Measurements from ENCODE around the gene OR52K2. TPM values are rescaled to one million over a fixed set of nuclear protein-coding genes. Genes with fewer than 3 reads are reported as not detected.

OR52K2 gene
- polyA plus RNA-seq, 1 donor from 2014 or later = not detected

DNA sequence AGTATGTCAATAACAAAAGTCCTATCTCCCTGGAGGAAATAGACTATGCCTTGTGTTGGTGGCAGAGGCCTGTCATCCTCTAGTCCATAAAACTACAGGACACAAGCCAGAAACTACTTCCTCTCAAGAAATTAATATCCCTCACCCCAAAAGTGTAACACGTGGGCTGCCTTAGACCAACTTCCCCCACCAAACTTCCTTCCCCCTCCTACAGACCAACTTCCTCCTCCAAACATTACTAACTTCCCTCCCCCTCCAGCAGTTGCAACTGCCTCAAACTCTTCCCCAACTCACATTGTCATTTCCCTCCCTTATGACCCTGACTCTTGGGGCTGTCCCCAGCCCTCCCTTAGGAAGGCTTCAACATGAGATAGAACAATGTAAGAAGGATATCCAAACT lies 6.3 kb downstream of the OR52K2 start:
- TF ChIP-seq TAF1 (IDR thresholded peaks at IDR 0.05; ENCODE audit: low read depth) (no peak), SMC3 (conservative IDR thresholded peaks at IDR 0.05; ENCODE audit: poor library complexity) (no peak), EZH2 (IDR thresholded peaks at IDR 0.05; ENCODE audit: borderline replicate concordance, insufficient read depth, low read length, poor library complexity, severe bottlenecking) (no peak), RAD21 (conservative IDR thresholded peaks at IDR 0.05) (no peak), MXI1 (conservative IDR thresholded peaks at IDR 0.05; ENCODE audit: poor library complexity, severe bottlenecking) (no peak), POLR2AphosphoS5 (IDR thresholded peaks at IDR 0.05) (no peak), EP300 (conservative IDR thresholded peaks at IDR 0.05; ENCODE audit: poor library complexity, severe bottlenecking) (no peak)
- TF ChIP-seq, protein P1, sequence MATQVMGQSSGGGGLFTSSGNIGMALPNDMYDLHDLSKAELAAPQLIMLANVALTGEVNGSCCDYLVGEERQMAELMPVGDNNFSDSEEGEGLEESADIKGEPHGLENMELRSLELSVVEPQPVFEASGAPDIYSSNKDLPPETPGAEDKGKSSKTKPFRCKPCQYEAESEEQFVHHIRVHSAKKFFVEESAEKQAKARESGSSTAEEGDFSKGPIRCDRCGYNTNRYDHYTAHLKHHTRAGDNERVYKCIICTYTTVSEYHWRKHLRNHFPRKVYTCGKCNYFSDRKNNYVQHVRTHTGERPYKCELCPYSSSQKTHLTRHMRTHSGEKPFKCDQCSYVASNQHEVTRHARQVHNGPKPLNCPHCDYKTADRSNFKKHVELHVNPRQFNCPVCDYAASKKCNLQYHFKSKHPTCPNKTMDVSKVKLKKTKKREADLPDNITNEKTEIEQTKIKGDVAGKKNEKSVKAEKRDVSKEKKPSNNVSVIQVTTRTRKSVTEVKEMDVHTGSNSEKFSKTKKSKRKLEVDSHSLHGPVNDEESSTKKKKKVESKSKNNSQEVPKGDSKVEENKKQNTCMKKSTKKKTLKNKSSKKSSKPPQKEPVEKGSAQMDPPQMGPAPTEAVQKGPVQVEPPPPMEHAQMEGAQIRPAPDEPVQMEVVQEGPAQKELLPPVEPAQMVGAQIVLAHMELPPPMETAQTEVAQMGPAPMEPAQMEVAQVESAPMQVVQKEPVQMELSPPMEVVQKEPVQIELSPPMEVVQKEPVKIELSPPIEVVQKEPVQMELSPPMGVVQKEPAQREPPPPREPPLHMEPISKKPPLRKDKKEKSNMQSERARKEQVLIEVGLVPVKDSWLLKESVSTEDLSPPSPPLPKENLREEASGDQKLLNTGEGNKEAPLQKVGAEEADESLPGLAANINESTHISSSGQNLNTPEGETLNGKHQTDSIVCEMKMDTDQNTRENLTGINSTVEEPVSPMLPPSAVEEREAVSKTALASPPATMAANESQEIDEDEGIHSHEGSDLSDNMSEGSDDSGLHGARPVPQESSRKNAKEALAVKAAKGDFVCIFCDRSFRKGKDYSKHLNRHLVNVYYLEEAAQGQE (IDR thresholded peaks at IDR 0.05; ENCODE audit: borderline replicate concordance) = no peak
- TF ChIP-seq, protein P2, sequence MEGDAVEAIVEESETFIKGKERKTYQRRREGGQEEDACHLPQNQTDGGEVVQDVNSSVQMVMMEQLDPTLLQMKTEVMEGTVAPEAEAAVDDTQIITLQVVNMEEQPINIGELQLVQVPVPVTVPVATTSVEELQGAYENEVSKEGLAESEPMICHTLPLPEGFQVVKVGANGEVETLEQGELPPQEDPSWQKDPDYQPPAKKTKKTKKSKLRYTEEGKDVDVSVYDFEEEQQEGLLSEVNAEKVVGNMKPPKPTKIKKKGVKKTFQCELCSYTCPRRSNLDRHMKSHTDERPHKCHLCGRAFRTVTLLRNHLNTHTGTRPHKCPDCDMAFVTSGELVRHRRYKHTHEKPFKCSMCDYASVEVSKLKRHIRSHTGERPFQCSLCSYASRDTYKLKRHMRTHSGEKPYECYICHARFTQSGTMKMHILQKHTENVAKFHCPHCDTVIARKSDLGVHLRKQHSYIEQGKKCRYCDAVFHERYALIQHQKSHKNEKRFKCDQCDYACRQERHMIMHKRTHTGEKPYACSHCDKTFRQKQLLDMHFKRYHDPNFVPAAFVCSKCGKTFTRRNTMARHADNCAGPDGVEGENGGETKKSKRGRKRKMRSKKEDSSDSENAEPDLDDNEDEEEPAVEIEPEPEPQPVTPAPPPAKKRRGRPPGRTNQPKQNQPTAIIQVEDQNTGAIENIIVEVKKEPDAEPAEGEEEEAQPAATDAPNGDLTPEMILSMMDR (IDR thresholded peaks at IDR 0.05; ENCODE audit: poor library complexity, severe bottlenecking) = no peak

DNA sequence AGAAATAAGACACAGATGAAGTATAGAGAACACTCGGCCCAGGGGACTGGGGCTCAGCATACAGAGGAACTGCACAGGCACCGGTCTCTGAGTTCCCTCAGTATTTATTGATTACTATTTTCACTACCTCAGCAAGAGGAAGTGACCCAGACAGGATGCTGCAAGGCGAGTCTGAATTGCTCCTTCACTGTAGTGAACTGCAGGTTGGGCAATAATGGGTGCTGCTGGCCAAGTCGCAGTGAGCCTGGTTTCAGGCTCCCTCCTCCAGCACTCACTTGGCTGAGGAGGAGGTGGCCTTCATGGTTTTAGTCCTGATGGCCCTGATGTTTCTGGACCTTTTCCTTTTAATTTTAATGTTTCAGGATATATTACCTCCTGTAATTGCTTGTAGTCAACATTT lies 10.4 kb downstream of the OR52K2 start:
- H3F3A ChIP-seq (ENCODE audit: insufficient read depth, low read length, poor library complexity, severe bottlenecking) = no peaks in the 10 kb centered on the region
- no peak overlapping the region for H3K4me2 ChIP-seq (ENCODE audit: low read length)
- no peak overlapping the region for H3K27ac ChIP-seq (ENCODE audit: low read length)
- H3K4me3 ChIP-seq (ENCODE audit: low read length) = no peak overlapping the region
- no peaks in the 10 kb centered on the region for H3K36me3 ChIP-seq (ENCODE audit: insufficient read depth, low read length)
- H2AFZ ChIP-seq (ENCODE audit: low read depth, low read length) = no peak overlapping the region
- no peaks in the 10 kb centered on the region for H3K79me2 ChIP-seq (replicated peaks; ENCODE audit: insufficient read depth, low read length)
- no peaks in the 10 kb centered on the region for H3K9me2 ChIP-seq (ENCODE audit: insufficient read depth, low read length)
- no peak for TF ChIP-seq POLR2AphosphoS5 (IDR thresholded peaks at IDR 0.05)
- TF ChIP-seq, protein P1 (IDR thresholded peaks at IDR 0.05; ENCODE audit: borderline replicate concordance) = no peak
- TF ChIP-seq EP300 (conservative IDR thresholded peaks at IDR 0.05; ENCODE audit: poor library complexity, severe bottlenecking) = no peak
- TF ChIP-seq, protein P2 (IDR thresholded peaks at IDR 0.05; ENCODE audit: poor library complexity, severe bottlenecking) = no peak
- TF ChIP-seq MXI1 (conservative IDR thresholded peaks at IDR 0.05; ENCODE audit: poor library complexity, severe bottlenecking) = no peak
- TF ChIP-seq TAF1 (IDR thresholded peaks at IDR 0.05; ENCODE audit: low read depth) = no peak
- no peak for TF ChIP-seq SMC3 (conservative IDR thresholded peaks at IDR 0.05; ENCODE audit: poor library complexity)
- no peak for TF ChIP-seq RAD21 (conservative IDR thresholded peaks at IDR 0.05)
- TF ChIP-seq EZH2 (IDR thresholded peaks at IDR 0.05; ENCODE audit: borderline replicate concordance, insufficient read depth, low read length, poor library complexity, severe bottlenecking) = no peak
- no peaks in the 10 kb centered on the region for H3K27me3 ChIP-seq (ENCODE audit: insufficient read depth, low read depth, low read length)
- no peak overlapping the region for H3K9ac ChIP-seq (ENCODE audit: low read length)
- H4K20me1 ChIP-seq (ENCODE audit: insufficient read depth) = no peaks in the 10 kb centered on the region
- no peaks in the 10 kb centered on the region for H3K9me3 ChIP-seq (ENCODE audit: low read length)

More for the DNA sequence above, 6.3 kb downstream of the OR52K2 start:
- no peaks in the 10 kb centered on the region for H4K20me1 ChIP-seq (ENCODE audit: insufficient read depth)
- H3K4me3 ChIP-seq (ENCODE audit: low read length) = no peak overlapping the region
- H3K9me2 ChIP-seq (ENCODE audit: insufficient read depth, low read length) = no peaks in the 10 kb centered on the region
- H3K27me3 ChIP-seq (ENCODE audit: insufficient read depth, low read depth, low read length) = no peaks in the 10 kb centered on the region
- H2AFZ ChIP-seq (ENCODE audit: low read depth, low read length) = no peak overlapping the region
- H3K27ac ChIP-seq (ENCODE audit: low read length) = no peak overlapping the region
- H3K9ac ChIP-seq (ENCODE audit: low read length) = no peak overlapping the region
- H3K36me3 ChIP-seq (ENCODE audit: insufficient read depth, low read length) = no peaks in the 10 kb centered on the region
- no peak overlapping the region for H3K4me2 ChIP-seq (ENCODE audit: low read length)
- H3K79me2 ChIP-seq (replicated peaks; ENCODE audit: insufficient read depth, low read length) = no peaks in the 10 kb centered on the region
- H3F3A ChIP-seq (ENCODE audit: insufficient read depth, low read length, poor library complexity, severe bottlenecking) = no peaks in the 10 kb centered on the region
- no peaks in the 10 kb centered on the region for H3K9me3 ChIP-seq (ENCODE audit: low read length)
